OCI-LY7 (cell line): ENCODE data around the gene UBQLN1. TPM values are rescaled to one million over a fixed set of nuclear protein-coding genes. Genes with fewer than 3 reads are reported as not detected.
A peak's percentile ranks its signal among the peaks of the same experiment; 100 is the strongest.

Experiments used
- BruUV-seq: library from RNA; stranded (reverse); fragments of 400-500 nt; replicated peaks from 2 replicates; lab custom pipeline; 2021; lab: Mats Ljungman, UMichigan
- CTCF ChIA-PET: fragments of 300-600 bp; sonication (Branson Sonifier 250); formaldehyde crosslinking; loops from one replicate; lab custom pipeline; 2022; ENCODE audit warnings: antibody characterized with exemption; ENCODE audit not compliant: unreplicated experiment; lab: Charles Lee
- POLR2A ChIA-PET: fragments of 300-600 bp; sonication (Branson Sonifier 250); formaldehyde crosslinking; loops from one replicate; lab custom pipeline; 2022; ENCODE audit warnings: antibody characterized with exemption; lab: Charles Lee
- DNase-seq: peaks from one replicate; pipeline ENCODE4 v3.0.0-alpha.2; 2015; ENCODE audit warnings: low spot score
- H2AFZ ChIP-seq: fragments of 200-600 bp; sonication (generic), shearing (Covaris generic); 2 replicates; pipeline ENCODE4 v1.6.1; 2014; ENCODE audit warnings: mild to moderate bottlenecking, antibody characterized with exemption, low read length, moderate library complexity
- H3K27ac ChIP-seq: fragments of 200-600 bp; sonication (generic); 2 replicates; pipeline ENCODE4 v1.5.1; 2014; ENCODE audit warnings: mixed run types, low read depth, mild to moderate bottlenecking, moderate library complexity, low read length, inconsistent platforms; ENCODE audit not compliant: poor library complexity, severe bottlenecking
- H3K36me3 ChIP-seq: fragments of 200-600 bp; sonication (generic); 2 replicates; pipeline ENCODE4 v1.6.1; 2014; ENCODE audit warnings: mild to moderate bottlenecking, antibody characterized with exemption, low read length, moderate library complexity, mixed read lengths; ENCODE audit not compliant: insufficient read depth
- H3K4me1 ChIP-seq: fragments of 200-600 bp; sonication (generic); 2 replicates; pipeline ENCODE4 v1.5.1; 2014; ENCODE audit warnings: mild to moderate bottlenecking, low read length; ENCODE audit not compliant: insufficient read depth, poor library complexity, severe bottlenecking
- H3K4me2 ChIP-seq: fragments of 200-600 bp; sonication (generic); 2 replicates; pipeline ENCODE4 v1.6.1; 2014; ENCODE audit warnings: mild to moderate bottlenecking, low read length
- H3K4me3 ChIP-seq: fragments of 200-600 bp; sonication (generic); 2 replicates; pipeline ENCODE4 v1.5.1; 2014; ENCODE audit warnings: mild to moderate bottlenecking, low read depth, low read length; ENCODE audit not compliant: poor library complexity, severe bottlenecking
- H3K79me2 ChIP-seq: fragments of 200-600 bp; sonication (generic); 2 replicates; pipeline ENCODE4 v1.6.1; 2016; ENCODE audit warnings: low read depth, mild to moderate bottlenecking, low read length, moderate library complexity, mixed read lengths; ENCODE audit not compliant: insufficient read depth
- H3K9me2 ChIP-seq: fragments of 200-600 bp; sonication (generic); 2 replicates; pipeline ENCODE4 v1.6.1; 2016; ENCODE audit warnings: mild to moderate bottlenecking, low read length, mixed read lengths; ENCODE audit not compliant: insufficient read depth
- H3K9me3 ChIP-seq: fragments of 200-600 bp; sonication (generic); 2 replicates; pipeline ENCODE4 v1.6.1; 2014; ENCODE audit warnings: mild to moderate bottlenecking, mixed run types, low read length, mixed read lengths
- H4K20me1 ChIP-seq: fragments of 200-600 bp; sonication (generic); 2 replicates; pipeline ENCODE4 v1.6.1; 2014; ENCODE audit warnings: mild to moderate bottlenecking, antibody characterized with exemption, low read length, moderate library complexity, mixed read lengths; ENCODE audit not compliant: insufficient read depth
- EZH2phosphoT487 ChIP-seq: fragments of 200-600 bp; sonication (generic); IDR thresholded peaks from 2 replicates; pipeline ENCODE4 v1.6.1; 2018; ENCODE audit warnings: low read depth, borderline replicate concordance, mild to moderate bottlenecking, mixed run types, antibody characterized with exemption, low read length, moderate library complexity, mixed read lengths
- intact Hi-C: fragments of 100-400 bp; cut with micrococcal nuclease; formaldehyde crosslinking; loops from one replicate; pipeline ENCODE4 v1.10.0; 2022; ENCODE audit not compliant: unreplicated experiment
- total RNA-seq, 2 experiments: library from RNA; depleted of rRNA in 1 of 2; stranded (reverse); fragments of >200 nt in 1 of 2; shearing (Covaris generic) in 1 of 2; gene quantifications; 2 replicates each; pipeline ENCODE4 v1.2.3, GENCODE V29; 2014 to 2022
- TF ChIP-seq, protein P1 (sequence below): fragments of 200-600 bp; sonication (generic); conservative IDR thresholded peaks from 2 replicates; pipeline ENCODE4 v1.5.1; 2014; ENCODE audit warnings: mild to moderate bottlenecking, antibody characterized with exemption, low read length, moderate library complexity, mixed read lengths

UBQLN1 gene
- total RNA-seq, 2 experiments from 2014 or later, result 115 to 179 TPM

DNA sequence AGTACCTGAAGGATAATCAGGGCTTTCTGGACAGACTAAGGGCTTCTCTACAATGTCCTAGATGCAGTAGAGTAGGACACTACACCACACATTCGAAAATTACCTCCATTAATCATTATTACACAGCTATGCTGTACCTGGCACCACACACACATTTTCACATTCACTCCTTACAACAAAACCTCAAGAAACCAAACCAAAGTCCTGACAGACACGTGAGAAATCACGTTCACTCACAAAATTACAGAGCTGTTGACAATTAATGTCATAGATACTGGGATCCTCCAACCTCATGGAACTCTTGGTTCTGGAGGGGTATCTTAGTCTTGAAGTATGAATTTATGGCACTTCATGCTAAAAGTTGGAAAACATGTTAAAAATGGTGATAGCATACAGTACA, 16.3 kb downstream of the UBQLN1 start:
- Histone ChIP-seq H3K27ac (no peak overlapping the region), H3K9me2 (no peaks in the 10 kb centered on the region), H3K9me3 (peaks cover 10% of the 10 kb centered on the region; the same call in 1 of the 2 replicates), H3K79me2 (peaks cover 100% of the 10 kb centered on the region), H3K4me2 (0 out of 2 replicates have a peak overlapping the region, but pooled peaks have one; percentile 4), H3K4me3 (no peak overlapping the region), H3K36me3 (peaks cover 24% of the 10 kb centered on the region), H3K4me1 (peaks cover 87% of the 10 kb centered on the region), H2AFZ (no peak overlapping the region), H4K20me1 (peaks cover 66% of the 10 kb centered on the region)
- intact Hi-C loops, result no loop called here
- BruUV-seq, result no TSS peak
- CTCF ChIA-PET, result no interaction called here
- POLR2A ChIA-PET, result interaction anchor here (0.6 to 3.5 kb wide), 8 partner anchors 8 to 230 kb away, joined by 3 to 11 read pairs (median 3); partner anchors contain the start of genes KIF27 and UBQLN1
- DNase-seq, result no peak
- no peak for TF ChIP-seq EZH2phosphoT487
- TF ChIP-seq, protein P1, sequence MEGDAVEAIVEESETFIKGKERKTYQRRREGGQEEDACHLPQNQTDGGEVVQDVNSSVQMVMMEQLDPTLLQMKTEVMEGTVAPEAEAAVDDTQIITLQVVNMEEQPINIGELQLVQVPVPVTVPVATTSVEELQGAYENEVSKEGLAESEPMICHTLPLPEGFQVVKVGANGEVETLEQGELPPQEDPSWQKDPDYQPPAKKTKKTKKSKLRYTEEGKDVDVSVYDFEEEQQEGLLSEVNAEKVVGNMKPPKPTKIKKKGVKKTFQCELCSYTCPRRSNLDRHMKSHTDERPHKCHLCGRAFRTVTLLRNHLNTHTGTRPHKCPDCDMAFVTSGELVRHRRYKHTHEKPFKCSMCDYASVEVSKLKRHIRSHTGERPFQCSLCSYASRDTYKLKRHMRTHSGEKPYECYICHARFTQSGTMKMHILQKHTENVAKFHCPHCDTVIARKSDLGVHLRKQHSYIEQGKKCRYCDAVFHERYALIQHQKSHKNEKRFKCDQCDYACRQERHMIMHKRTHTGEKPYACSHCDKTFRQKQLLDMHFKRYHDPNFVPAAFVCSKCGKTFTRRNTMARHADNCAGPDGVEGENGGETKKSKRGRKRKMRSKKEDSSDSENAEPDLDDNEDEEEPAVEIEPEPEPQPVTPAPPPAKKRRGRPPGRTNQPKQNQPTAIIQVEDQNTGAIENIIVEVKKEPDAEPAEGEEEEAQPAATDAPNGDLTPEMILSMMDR, result no peak

DNA sequence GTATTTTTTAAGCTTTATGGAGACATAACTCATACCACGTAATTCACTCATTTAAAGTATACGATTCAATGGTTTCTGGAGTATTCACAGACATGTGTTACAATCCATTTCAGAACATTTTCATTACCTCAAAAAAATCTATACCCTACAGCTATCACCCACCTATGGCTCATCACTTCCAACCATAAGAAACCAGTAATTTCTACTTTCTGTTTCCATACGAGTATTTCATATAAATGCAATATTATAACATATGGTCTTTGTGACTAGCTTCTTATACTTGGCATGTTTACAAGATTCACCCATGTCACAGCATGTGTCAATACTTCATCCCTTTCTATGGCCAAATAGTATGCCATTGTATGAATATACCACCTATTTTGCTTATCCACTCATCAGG, 18.8 kb downstream of the UBQLN1 start:
- ChIA-PET POLR2A (interaction anchor here (0.7 to 3.8 kb wide), 9 partner anchors 9 to 68 kb away, joined by 3 to 38 read pairs (median 5); partner anchors contain the start of gene UBQLN1), CTCF (interaction anchor here (1.0 to 1.3 kb wide), 2 partner anchors 10 to 11 kb away, joined by 3 to 5 read pairs; no protein-coding TSS in a partner anchor)
- Histone ChIP-seq H3K4me2 (peak overlapping the region; percentile 58), H3K9me2 (no peaks in the 10 kb centered on the region), H3K4me1 (peaks cover 63% of the 10 kb centered on the region), H3K9me3 (0 out of 2 replicates have a peak, but pooled peaks cover 6% of the 10 kb centered on the region), H2AFZ (no peak overlapping the region), H3K4me3 (no peak overlapping the region), H3K36me3 (peaks cover 33% of the 10 kb centered on the region), H3K79me2 (peaks cover 100% of the 10 kb centered on the region), H3K27ac (no peak overlapping the region), H4K20me1 (peaks cover 64% of the 10 kb centered on the region)
- DNase-seq, result no peak
- intact Hi-C loops, result no loop called here
- TF ChIP-seq, protein P1, result no peak
- TF ChIP-seq EZH2phosphoT487, result no peak
- no TSS peak for BruUV-seq

DNA sequence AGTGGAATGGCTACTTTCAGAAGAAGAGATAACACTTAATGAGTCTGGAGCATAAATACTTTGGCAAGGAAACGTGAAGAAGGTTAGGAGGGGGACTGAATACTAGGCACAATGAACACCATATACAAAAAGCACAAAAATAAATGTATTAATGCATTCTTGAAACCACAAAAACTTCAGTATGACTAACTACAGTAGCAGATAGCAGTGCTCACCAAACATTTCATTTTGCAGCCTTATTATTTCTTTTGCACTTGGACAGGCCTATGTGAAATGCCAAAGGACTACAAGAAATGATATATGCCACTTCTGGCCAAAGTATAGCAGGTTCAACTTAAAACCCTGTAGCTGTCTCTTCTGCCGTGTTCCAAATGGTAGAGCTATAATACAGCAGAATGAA, 26.3 kb downstream of the UBQLN1 start:
- DNase-seq, result no peak
- no peak for TF ChIP-seq EZH2phosphoT487
- TF ChIP-seq, protein P1, result no peak
- H4K20me1 ChIP-seq, result peaks cover 14% of the 10 kb centered on the region
- peaks cover 79% of the 10 kb centered on the region for H3K36me3 ChIP-seq
- no peak overlapping the region for H3K4me2 ChIP-seq
- no TSS peak for BruUV-seq
- H3K9me2 ChIP-seq, result no peaks in the 10 kb centered on the region
- H3K9me3 ChIP-seq, result no peaks in the 10 kb centered on the region
- peaks cover 2% of the 10 kb centered on the region for H3K4me1 ChIP-seq
- POLR2A ChIA-PET, result no interaction called here
- no peak overlapping the region for H2AFZ ChIP-seq
- peaks cover 74% of the 10 kb centered on the region for H3K79me2 ChIP-seq
- no peak overlapping the region for H3K27ac ChIP-seq
- H3K4me3 ChIP-seq, result no peak overlapping the region
- CTCF ChIA-PET, result no interaction called here
- intact Hi-C loops, result no loop called here
